Neutrophil (primary cell): ENCODE measurements around the gene TCEAL7.

Source experiments
- H3K27ac ChIP-seq: fragments of 200-600 bp; sonication (generic); 2 replicates; pipeline ENCODE4 v1.5.1; 2016; ENCODE audit warnings: mild to moderate bottlenecking, moderate library complexity
- H3K27me3 ChIP-seq: fragments of 200-600 bp; sonication (generic); 2 replicates; pipeline ENCODE4 v1.6.0; 2016; ENCODE audit warnings: mild to moderate bottlenecking
- H3K36me3 ChIP-seq: fragments of 200-600 bp; sonication (generic); 2 replicates; pipeline ENCODE4 v1.5.1; 2017
- H3K4me1 ChIP-seq, 2 experiments: fragments of 200-600 bp in 1 of 2; sonication (generic) in 1 of 2; 1 replicate in 1 of 2; 2 replicates in 1 of 2; pipeline versions ENCODE4 v1.5.1 to v1.6.1; 2013 to 2016; ENCODE audit warnings: low read depth in 1 of 2, low read length in 1 of 2, mild to moderate bottlenecking in 1 of 2, moderate library complexity in 1 of 2; ENCODE audit not compliant: control insufficient read depth in 1 of 2, insufficient read depth in 1 of 2
- H3K4me3 ChIP-seq, 2 experiments: fragments of 200-600 bp in 1 of 2; sonication (generic) in 1 of 2; 1 replicate in 1 of 2; 2 replicates in 1 of 2; pipeline ENCODE4 v1.5.1; 2013 to 2016; ENCODE audit warnings: low read depth in 1 of 2, low read length in 1 of 2, mild to moderate bottlenecking in 1 of 2, moderate library complexity in 1 of 2
- H3K9me3 ChIP-seq: fragments of 200-600 bp; sonication (generic); 2 replicates; pipeline ENCODE4 v1.5.1; 2016
- TF ChIP-seq, protein P1 (sequence below): fragments of 200-600 bp; sonication (generic); IDR thresholded peaks from 2 replicates; pipeline ENCODE4 v1.5.1; 2016; ENCODE audit warnings: antibody characterized with exemption

Gene TCEAL7

DNA sequence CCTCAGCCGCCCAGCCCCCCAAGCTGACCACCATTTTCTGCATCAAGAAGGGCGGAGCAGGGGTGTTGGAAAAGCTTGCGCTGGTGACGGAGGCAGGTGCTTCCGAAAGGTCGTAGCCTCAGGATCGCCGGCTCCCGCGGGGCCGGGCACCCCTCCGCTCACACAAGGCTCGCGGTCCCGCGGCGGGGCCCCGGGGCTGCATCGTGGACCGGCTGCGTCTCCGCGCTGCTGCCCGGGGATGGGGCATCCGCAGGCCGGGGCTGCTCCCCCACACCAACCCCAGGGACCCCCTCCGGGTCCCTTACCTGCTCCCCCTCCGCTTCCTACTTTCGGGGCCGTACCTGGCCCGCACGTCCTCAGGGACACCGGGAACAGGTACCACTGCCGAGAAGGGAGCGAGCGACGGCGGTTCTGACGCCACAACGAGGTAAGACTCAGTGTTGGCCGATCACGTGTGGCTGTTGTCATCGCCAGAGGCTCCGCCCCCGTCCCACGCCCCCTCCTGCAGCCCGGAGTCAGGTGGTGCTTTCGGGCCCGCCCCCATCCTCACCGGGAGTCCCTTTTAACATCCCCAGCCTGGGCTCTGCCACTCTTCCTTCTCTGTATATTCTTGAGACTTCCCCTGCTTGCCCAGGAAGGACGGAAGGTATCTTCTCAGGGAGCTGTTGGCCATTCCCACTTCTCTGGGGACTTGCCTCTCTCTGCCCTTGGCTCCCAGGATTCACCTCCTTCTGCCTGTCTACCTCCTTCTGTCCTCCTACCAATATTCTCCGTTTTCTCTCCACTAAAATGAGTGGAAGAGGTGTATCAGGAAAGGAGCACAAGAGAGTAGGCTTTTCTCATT, 19.3 kb upstream of the TCEAL7 start, which contains the start of gene BEX2:
BEX2 (minus strand) TSS at position 436 of the 844 bp plus-strand sequence. CDS start 1,014 bp downstream, outside the sequence.
- peaks cover 0 to 4% of the 10 kb centered on the region in 2 experiments for H3K4me1 ChIP-seq
- H3K4me3 ChIP-seq: peak within 1 kb of the TSS in 1 of 2 experiments; percentile 40
- H3K36me3 ChIP-seq: no peaks in the 10 kb centered on the region
- no peak within 1 kb of the TSS for H3K27ac ChIP-seq
- TF ChIP-seq, protein P1, sequence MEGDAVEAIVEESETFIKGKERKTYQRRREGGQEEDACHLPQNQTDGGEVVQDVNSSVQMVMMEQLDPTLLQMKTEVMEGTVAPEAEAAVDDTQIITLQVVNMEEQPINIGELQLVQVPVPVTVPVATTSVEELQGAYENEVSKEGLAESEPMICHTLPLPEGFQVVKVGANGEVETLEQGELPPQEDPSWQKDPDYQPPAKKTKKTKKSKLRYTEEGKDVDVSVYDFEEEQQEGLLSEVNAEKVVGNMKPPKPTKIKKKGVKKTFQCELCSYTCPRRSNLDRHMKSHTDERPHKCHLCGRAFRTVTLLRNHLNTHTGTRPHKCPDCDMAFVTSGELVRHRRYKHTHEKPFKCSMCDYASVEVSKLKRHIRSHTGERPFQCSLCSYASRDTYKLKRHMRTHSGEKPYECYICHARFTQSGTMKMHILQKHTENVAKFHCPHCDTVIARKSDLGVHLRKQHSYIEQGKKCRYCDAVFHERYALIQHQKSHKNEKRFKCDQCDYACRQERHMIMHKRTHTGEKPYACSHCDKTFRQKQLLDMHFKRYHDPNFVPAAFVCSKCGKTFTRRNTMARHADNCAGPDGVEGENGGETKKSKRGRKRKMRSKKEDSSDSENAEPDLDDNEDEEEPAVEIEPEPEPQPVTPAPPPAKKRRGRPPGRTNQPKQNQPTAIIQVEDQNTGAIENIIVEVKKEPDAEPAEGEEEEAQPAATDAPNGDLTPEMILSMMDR: no peak
- H3K27me3 ChIP-seq: peaks cover 43% of the 10 kb centered on the region
- no peaks in the 10 kb centered on the region for H3K9me3 ChIP-seq

DNA sequence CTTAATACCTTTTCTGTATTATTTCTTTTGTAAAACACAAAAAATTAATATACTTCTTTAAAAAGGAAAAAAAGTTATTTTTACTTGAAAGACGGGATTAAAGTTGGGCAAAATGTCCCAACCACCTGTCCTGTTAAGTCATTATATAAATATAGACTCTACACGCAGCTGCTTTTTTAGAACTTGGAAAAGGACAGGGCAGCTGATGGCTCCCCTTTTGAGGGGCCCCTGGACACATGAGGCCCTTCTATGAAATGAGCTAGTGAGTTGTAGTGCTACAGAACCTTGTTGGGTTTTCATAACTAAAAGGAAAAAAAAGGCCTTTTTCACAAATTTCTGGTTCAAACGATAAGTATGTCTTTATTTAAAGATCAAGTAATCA, 18.6 kb upstream of the TCEAL7 start:
- TF ChIP-seq, protein P1: no peak
- H3K36me3 ChIP-seq: no peaks in the 10 kb centered on the region
- peaks cover 43% of the 10 kb centered on the region for H3K27me3 ChIP-seq
- H3K27ac ChIP-seq: no peak overlapping the region
- no peak overlapping the region for H3K4me3 ChIP-seq
- H3K4me1 ChIP-seq: peaks cover 0 to 4% of the 10 kb centered on the region in 2 experiments
- H3K9me3 ChIP-seq: no peaks in the 10 kb centered on the region

DNA sequence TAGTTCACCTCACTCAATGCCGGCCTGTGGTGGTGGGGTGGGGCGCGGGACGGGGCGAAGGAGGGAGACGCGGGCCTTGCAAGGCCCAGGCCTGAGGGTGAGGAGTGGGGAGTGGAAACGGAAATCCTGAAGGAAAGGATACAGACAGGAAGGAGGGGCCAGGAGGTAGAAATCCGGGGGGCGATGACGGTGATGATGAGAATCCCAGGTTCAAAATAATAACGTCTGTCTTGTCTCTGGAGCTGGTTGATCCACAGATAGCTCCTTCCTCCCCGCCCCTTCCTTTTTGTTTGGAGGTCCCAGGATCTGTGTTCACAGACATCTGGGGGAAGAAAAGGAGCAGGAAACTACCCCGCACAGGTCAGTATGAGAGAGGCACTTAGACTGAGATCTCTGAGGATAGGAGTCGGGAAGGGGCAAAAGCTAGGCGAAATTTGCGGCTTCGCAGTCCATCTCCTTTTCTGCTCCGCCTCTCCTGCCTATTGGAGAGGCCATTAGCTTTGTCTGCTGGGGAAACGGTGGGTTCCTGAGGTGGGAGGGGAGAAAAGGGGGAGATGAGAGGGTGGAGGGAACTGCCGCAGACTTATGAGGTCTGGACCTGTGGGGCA, 746 bp downstream of the TCEAL7 start:
- H3K27ac ChIP-seq: no peak overlapping the region
- no peak overlapping the region for H3K4me3 ChIP-seq
- no peaks in the 10 kb centered on the region for H3K36me3 ChIP-seq
- no peaks in the 10 kb centered on the region for H3K4me1 ChIP-seq
- TF ChIP-seq, protein P1: no peak
- no peaks in the 10 kb centered on the region for H3K9me3 ChIP-seq
- peaks cover 36% of the 10 kb centered on the region for H3K27me3 ChIP-seq

DNA sequence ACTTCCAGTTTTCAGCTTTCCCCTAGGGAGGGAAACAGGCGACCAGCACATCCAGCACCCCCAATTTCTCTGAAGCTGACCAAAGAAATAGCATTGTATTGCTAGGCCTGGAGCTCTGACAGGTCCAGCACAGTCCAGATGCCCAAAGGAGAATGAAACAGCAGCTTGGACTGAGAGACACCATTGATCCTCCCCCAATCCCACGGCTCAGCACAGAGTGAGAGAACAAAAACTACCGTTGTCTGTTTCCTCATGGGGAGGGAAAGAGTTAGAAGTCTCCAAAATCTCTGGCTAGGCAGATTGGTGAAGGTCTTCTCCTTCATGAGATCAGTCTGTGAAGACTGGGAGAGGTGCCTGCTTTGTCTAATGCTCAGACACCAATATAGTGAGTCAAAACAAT, 8.6 kb downstream of the TCEAL7 start:
- Histone ChIP-seq H3K4me3 (no peak overlapping the region), H3K27ac (no peak overlapping the region), H3K9me3 (no peaks in the 10 kb centered on the region), H3K36me3 (no peaks in the 10 kb centered on the region), H3K27me3 (no peaks in the 10 kb centered on the region), H3K4me1 (no peaks in the 10 kb centered on the region)
- TF ChIP-seq, protein P1: no peak

DNA sequence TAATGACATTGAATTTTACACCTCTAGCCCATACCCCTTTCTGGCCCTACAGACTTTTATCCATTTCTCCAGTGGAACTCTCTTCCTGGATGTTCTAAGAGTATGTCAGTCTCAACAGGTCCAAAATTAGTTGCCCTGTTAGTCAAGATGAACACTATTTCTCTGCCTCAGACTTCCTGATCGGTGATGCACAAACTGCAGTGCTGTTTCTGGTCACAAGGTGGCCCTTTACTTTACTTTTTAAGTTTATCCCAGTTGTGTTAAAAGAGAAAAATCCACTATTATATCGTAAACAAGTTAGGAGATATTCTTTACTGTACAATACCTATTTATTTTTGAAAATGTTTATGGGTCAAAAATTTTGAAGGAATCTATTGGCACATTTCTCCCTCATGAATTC, 13.1 kb downstream of the TCEAL7 start:
- no peaks in the 10 kb centered on the region for H3K9me3 ChIP-seq
- no peaks in the 10 kb centered on the region for H3K4me1 ChIP-seq
- H3K36me3 ChIP-seq: no peaks in the 10 kb centered on the region
- no peak overlapping the region for H3K4me3 ChIP-seq
- TF ChIP-seq, protein P1: no peak
- no peaks in the 10 kb centered on the region for H3K27me3 ChIP-seq
- no peak overlapping the region for H3K27ac ChIP-seq
